DMS153 treated with DMSO at 0.1 percent for 48 hours (cell line): Measurements from ENCODE around the gene PSEN1.

Experiments
- DNase-seq: peaks from one replicate; lab custom pipeline; 2025; ENCODE audit not compliant: unreplicated experiment; lab: John Stamatoyannopoulos, UW

The PSEN1 gene

GRCh38 chr14:73136387-73137225 lies at the start of gene PSEN1:
Gene PSEN1, plus strand, starts transcription at chr14:73136507. Its CDS starts 11,513 bp downstream, at chr14:73148020.
- DNase-seq, result peak; percentile 82

GRCh38 chr14:73091044-73091443 lies 45.3 kb upstream of the PSEN1 start:
- DNase-seq, result no peak

GRCh38 chr14:73097421-73097820 lies 38.9 kb upstream of the PSEN1 start:
- no peak for DNase-seq

- DNase-seq, result no peak
These were observed 36.0 kb upstream of the PSEN1 start for GRCh38 chr14:73100334-73100733.

- no peak for DNase-seq
These were observed 33.4 kb upstream of the PSEN1 start for GRCh38 chr14:73102806-73103497.

GRCh38 chr14:73105050-73105449 lies 31.3 kb upstream of the PSEN1 start:
- no peak for DNase-seq

GRCh38 chr14:73105727-73106126 lies 30.6 kb upstream of the PSEN1 start:
- DNase-seq, result no peak

- no peak for DNase-seq
These were observed 20.1 kb upstream of the PSEN1 start for GRCh38 chr14:73116079-73116665.

GRCh38 chr14:73124180-73124894 lies 12.0 kb upstream of the PSEN1 start:
- DNase-seq, result no peak

- DNase-seq, result no peak
These were observed 11.1 kb upstream of the PSEN1 start for GRCh38 chr14:73125169-73125588.

- DNase-seq, result no peak
These were observed 10.6 kb upstream of the PSEN1 start for GRCh38 chr14:73125746-73126145.

- DNase-seq, result no peak
These were observed 2.5 kb upstream of the PSEN1 start for GRCh38 chr14:73133795-73134194.

GRCh38 chr14:73136085-73136386 lies 271 bp upstream of the PSEN1 start:
- no peak for DNase-seq

- no peak for DNase-seq
These were observed 4.6 kb downstream of the PSEN1 start for GRCh38 chr14:73140811-73141323.

- DNase-seq, result no peak
These were observed 5.9 kb downstream of the PSEN1 start for GRCh38 chr14:73142216-73142615.

GRCh38 chr14:73143003-73143402 lies 6.7 kb downstream of the PSEN1 start:
- DNase-seq, result no peak

- no peak for DNase-seq
These were observed 7.3 kb downstream of the PSEN1 start for GRCh38 chr14:73143617-73144016.

- no peak for DNase-seq
These were observed 9.1 kb downstream of the PSEN1 start for GRCh38 chr14:73145371-73145770.

- no peak for DNase-seq
These were observed 9.8 kb downstream of the PSEN1 start for GRCh38 chr14:73146111-73146510.

GRCh38 chr14:73149753-73150152 lies 13.4 kb downstream of the PSEN1 start:
- DNase-seq, result no peak

- DNase-seq, result no peak
These were observed 17.0 kb downstream of the PSEN1 start for GRCh38 chr14:73153272-73153671.
